ENCODE results near the gene MAJIN. TPM values are rescaled to one million over a fixed set of nuclear protein-coding genes. Genes with fewer than 3 reads are reported as not detected.

MAJIN gene
- total RNA-seq, 4 donors from 2014 or later: not detected

DNA sequence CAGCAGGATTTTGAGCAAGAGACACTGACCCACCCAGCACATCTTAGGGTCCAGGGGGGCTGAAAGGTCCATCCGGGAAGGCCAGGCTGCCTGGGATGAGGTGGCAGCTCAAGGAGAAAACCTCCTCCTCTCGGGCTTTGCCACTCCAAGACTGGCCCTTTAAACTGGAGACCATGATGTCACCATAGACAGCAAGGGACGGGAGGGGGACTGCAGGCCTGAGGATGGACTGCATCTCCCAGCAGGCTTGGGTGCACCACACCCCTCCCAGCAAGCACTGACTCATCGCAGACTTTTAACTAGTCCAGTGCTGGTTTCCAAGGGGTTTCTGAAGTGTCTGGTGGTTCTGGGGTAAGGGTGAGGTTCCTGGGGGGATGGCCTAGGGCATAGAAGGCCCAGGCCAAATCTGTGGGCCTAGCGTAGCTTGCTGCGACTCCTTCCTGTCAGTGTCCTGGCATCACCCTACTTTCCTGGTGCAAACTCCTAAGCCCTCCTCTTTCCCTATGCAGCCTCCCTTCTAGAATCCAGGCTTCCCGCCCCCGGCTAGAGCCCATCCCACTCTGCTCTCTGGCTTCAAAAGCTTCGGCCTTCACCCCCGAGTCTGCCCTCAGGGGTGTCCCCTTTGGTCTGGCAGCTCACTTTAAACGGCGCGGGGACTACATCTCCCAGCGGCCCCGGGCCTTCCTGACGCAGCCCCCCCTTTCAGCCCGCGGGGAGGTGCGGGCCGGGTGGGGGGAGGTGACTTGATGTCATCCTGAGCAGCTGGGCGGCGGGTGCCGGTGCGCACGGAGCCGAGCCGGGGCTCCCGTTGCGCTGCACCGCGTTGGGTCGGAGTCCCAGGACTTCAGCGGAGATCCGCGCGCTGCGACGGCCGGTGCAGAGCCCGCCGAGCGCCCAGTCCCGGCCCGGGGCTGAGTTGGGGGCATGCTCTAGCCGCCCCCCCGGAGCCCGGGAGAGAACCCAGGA is 47.7 kb downstream of the MAJIN start, which contains the start of gene PPP2R5B:
Gene PPP2R5B (plus strand): TSS at position 746 of the 966 bp plus-strand sequence. CDS start 1,046 bp downstream, outside the sequence.
- Histone ChIP-seq H3K9me3 (no peaks in the 10 kb centered on the region), H3K4me3 (peak within 1 kb of the TSS; percentile 83 to 99 (median 92)), H3K4me1 (peaks cover 18 to 32% (median 19%) of the 10 kb centered on the region in 3 donors), H3K36me3 (peaks cover 0 to 31% (median 0%) of the 10 kb centered on the region in 3 donors), H3K27ac (peak within 1 kb of the TSS; percentile 90 to 97 (median 93)), H3K27me3 (no peaks in the 10 kb centered on the region)
- WGBS, 2 donors: 0 to 3% methylated on average over 7 to 10 of the region's 47 CpGs
- TF ChIP-seq POLR2A (IDR thresholded peaks at IDR 0.05): peak in 2 of 4 donors; percentile 78 to 88
- TF ChIP-seq CTCF (IDR thresholded peaks at IDR 0.05): peak in 1 of 6 experiments; percentile 34
- DNase-seq: peak; percentile 62
- intact Hi-C loops (cut with DNase I): no loop called here

- H3K36me3 ChIP-seq: peaks cover 0 to 21% (median 0%) of the 10 kb centered on the region in 3 donors
- no peaks in the 10 kb centered on the region for H3K9me3 ChIP-seq
- TF ChIP-seq POLR2A (IDR thresholded peaks at IDR 0.05): no peak
- no peak for TF ChIP-seq CTCF (IDR thresholded peaks at IDR 0.05)
- peak overlapping the region in 2 of 4 donors; percentile 90 to 97 for H3K27ac ChIP-seq
- intact Hi-C loops (cut with DNase I): no loop called here
- peak overlapping the region in 1 of 4 donors; percentile 99 for H3K4me3 ChIP-seq
- DNase-seq: no peak
- WGBS, 2 donors: 94% methylated on average over 5 of the region's 11 CpGs; no CpG with 5 or more reads in 1 of the 2 donors
- no peaks in the 10 kb centered on the region for H3K27me3 ChIP-seq
- H3K4me1 ChIP-seq: peaks cover 20 to 40% (median 21%) of the 10 kb centered on the region in 3 donors
These were observed 48.7 kb downstream of the MAJIN start for GRCh38 chr11:64923151-64923661.

GRCh38 chr11:64921384-64921783 is 50.5 kb downstream of the MAJIN start:
- no peak for DNase-seq
- WGBS, 2 donors: 54 to 70% methylated on average over 2 of the region's 3 CpGs
- peaks cover 0 to 3% (median 0%) of the 10 kb centered on the region in 3 donors for H3K36me3 ChIP-seq
- no peak overlapping the region for H3K27ac ChIP-seq
- H3K27me3 ChIP-seq: no peaks in the 10 kb centered on the region
- H3K4me3 ChIP-seq: no peak overlapping the region
- peaks cover 26 to 47% (median 29%) of the 10 kb centered on the region in 3 donors for H3K4me1 ChIP-seq
- no peak for TF ChIP-seq CTCF (IDR thresholded peaks at IDR 0.05)
- no peak for TF ChIP-seq POLR2A (IDR thresholded peaks at IDR 0.05)
- H3K9me3 ChIP-seq: no peaks in the 10 kb centered on the region
- intact Hi-C loops (cut with DNase I): no loop called here

GRCh38 chr11:64920124-64920523 is 51.8 kb downstream of the MAJIN start:
- no peak for TF ChIP-seq CTCF (IDR thresholded peaks at IDR 0.05)
- no peak for TF ChIP-seq POLR2A (IDR thresholded peaks at IDR 0.05)
- WGBS, 2 donors: 68 to 69% methylated on average over 2 of the region's 2 CpGs
- no peak overlapping the region for H3K27ac ChIP-seq
- no peaks in the 10 kb centered on the region for H3K36me3 ChIP-seq
- peaks cover 26 to 47% (median 30%) of the 10 kb centered on the region in 3 donors for H3K4me1 ChIP-seq
- H3K9me3 ChIP-seq: no peaks in the 10 kb centered on the region
- no peaks in the 10 kb centered on the region for H3K27me3 ChIP-seq
- DNase-seq: no peak
- intact Hi-C loops (cut with DNase I): no loop called here
- H3K4me3 ChIP-seq: no peak overlapping the region

DNA sequence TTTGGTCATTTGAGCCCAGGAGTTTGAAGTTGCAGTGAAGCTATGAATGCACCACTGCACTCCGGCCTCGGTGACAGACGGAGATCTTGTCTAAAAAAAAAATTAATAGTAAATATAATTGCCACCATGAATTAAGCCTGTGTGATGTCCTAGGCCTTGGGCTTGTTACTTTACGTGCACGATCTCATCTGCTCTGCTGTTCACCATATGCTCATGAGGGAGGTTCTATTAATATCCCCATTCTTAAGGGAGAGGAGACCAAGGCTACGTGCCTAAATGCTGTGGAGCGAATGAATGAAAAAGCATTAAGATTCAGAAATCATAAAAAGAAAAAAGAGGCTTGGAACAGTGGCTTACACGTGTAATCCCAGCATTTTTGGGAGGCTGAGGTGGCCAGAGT is 52.3 kb downstream of the MAJIN start:
- no peaks in the 10 kb centered on the region for H3K27me3 ChIP-seq
- H3K27ac ChIP-seq: no peak overlapping the region
- TF ChIP-seq POLR2A (IDR thresholded peaks at IDR 0.05): no peak
- no peak for TF ChIP-seq CTCF (IDR thresholded peaks at IDR 0.05)
- intact Hi-C loops (cut with DNase I): no loop called here
- H3K4me3 ChIP-seq: no peak overlapping the region
- no peaks in the 10 kb centered on the region for H3K9me3 ChIP-seq
- WGBS, 2 donors: 82 to 86% methylated on average over 8 of the region's 8 CpGs
- H3K4me1 ChIP-seq: peaks cover 26 to 45% (median 28%) of the 10 kb centered on the region in 3 donors
- H3K36me3 ChIP-seq: peaks cover 0 to 3% (median 0%) of the 10 kb centered on the region in 3 donors
- no peak for DNase-seq

Data from esophagus squamous epithelium (tissue), 5 donors.